K562 (cell line): ENCODE measurements around the gene PRPF38A. TPM values are rescaled to one million over a fixed set of nuclear protein-coding genes. Genes with fewer than 3 reads are reported as not detected.

Experiments used
- ATAC-seq: fragments of 200-7000 bp; cut with Tn5 transposase; 3 replicates; pipeline ENCODE4 v1.9.1; 2020; ENCODE audit warnings: moderate library complexity
- BruUV-seq: library from RNA; stranded (reverse); fragments of 400-500 nt; replicated peaks from 2 replicates; lab custom pipeline; 2021; lab: Mats Ljungman, UMichigan
- CTCF ChIA-PET: fragments of 300-600 bp; formaldehyde crosslinking; extraction: SDS; loops from one replicate; lab custom pipeline; 2021; ENCODE audit warnings: low intra/inter-chr PET ratio; lab: Yijun Ruan, JAX
- POLR2A ChIA-PET: fragments of 300-600, 350-650 bp; sonication (Branson Sonifier 250); formaldehyde crosslinking; extraction: SDS; loops from one replicate; lab custom pipeline; 2021; ENCODE audit warnings: antibody characterized with exemption, inconsistent platforms; lab: Yijun Ruan, JAX
- DNase-seq, 4 experiments: peaks; one replicate each; pipeline versions ENCODE4 v3.0.0 to v3.0.0-alpha.2; 2011 to 2018; ENCODE audit warnings: low spot score in 3 of 4, mixed read lengths in 3 of 4; ENCODE audit errors: extremely low read depth in 1 of 4
- FAIRE-seq: peaks from 2 replicates; lab custom pipeline; 2011; peaks lifted over from hg19 to GRCh38; lab: Jason Lieb, UNC
- H2AFZ ChIP-seq: 2 replicates; pipeline ENCODE4 v1.6.0; 2011; ENCODE audit warnings: low read depth, low read length, control low read depth, inconsistent platforms
- H3K27ac ChIP-seq: fragments of 200-600 bp; 3 replicates; pipeline ENCODE4 v1.8.0; 2011; ENCODE audit warnings: low read depth, mild to moderate bottlenecking, control low read depth, inconsistent platforms, low read length, moderate library complexity, mixed read lengths; ENCODE audit errors: extremely low read depth
- H3K27me3 ChIP-seq, 2 experiments: fragments of 300-600 bp in 1 of 2; 2 replicates in 1 of 2; 3 replicates in 1 of 2; pipeline versions ENCODE4 v1.6.0 to v1.8.0; 2011; ENCODE audit warnings: inconsistent platforms in 2 of 2, low read length in 2 of 2, mild to moderate bottlenecking in 1 of 2, mixed read lengths in 1 of 2, moderate library complexity in 1 of 2; ENCODE audit not compliant: control insufficient read depth in 2 of 2, insufficient read depth in 2 of 2
- H3K36me3 ChIP-seq: fragments of 300-600 bp; 3 replicates; pipeline ENCODE4 v1.8.0; 2011; ENCODE audit warnings: mild to moderate bottlenecking, low read length, inconsistent platforms; ENCODE audit not compliant: control insufficient read depth, insufficient read depth
- H3K4me1 ChIP-seq, 2 experiments: fragments of 200-600 bp in 1 of 2; replicated peaks in 1 of 2; 2 replicates in 1 of 2; 3 replicates in 1 of 2; pipeline versions ENCODE4 v1.5.1 to v1.8.0; 2011; ENCODE audit warnings: inconsistent platforms in 2 of 2, low read length in 2 of 2, mild to moderate bottlenecking in 1 of 2, mixed read lengths in 1 of 2, moderate library complexity in 1 of 2; ENCODE audit not compliant: control insufficient read depth in 2 of 2, insufficient read depth in 2 of 2
- H3K4me2 ChIP-seq: 2 replicates; pipeline ENCODE4 v1.6.1; 2011; ENCODE audit warnings: low read length, control low read depth, inconsistent platforms, mixed read lengths; ENCODE audit not compliant: insufficient read depth
- H3K4me3 ChIP-seq: fragments of 200-600 bp; sonication (generic), shearing (Covaris generic); 2 replicates; pipeline ENCODE4 v1.5.1; 2016; ENCODE audit warnings: control low read depth, inconsistent platforms
- H3K79me2 ChIP-seq: fragments of 200-600 bp; 3 replicates; pipeline ENCODE4 v1.8.0; 2011; ENCODE audit warnings: low read length, inconsistent platforms; ENCODE audit not compliant: control insufficient read depth, insufficient read depth
- H3K9ac ChIP-seq, 2 experiments: 2 replicates each; pipeline versions ENCODE4 v1.6.0 to v1.6.1; 2011; ENCODE audit warnings: low read depth in 2 of 2, low read length in 2 of 2, control low read depth in 1 of 2, inconsistent platforms in 1 of 2, mild to moderate bottlenecking in 1 of 2, mixed read lengths in 1 of 2; ENCODE audit not compliant: insufficient read depth in 1 of 2
- H3K9me1 ChIP-seq: one replicate; pipeline ENCODE4 v1.6.0; 2011; ENCODE audit warnings: inconsistent platforms, mild to moderate bottlenecking, low read length, moderate library complexity; ENCODE audit not compliant: control insufficient read depth, insufficient read depth
- H3K9me3 ChIP-seq: replicated peaks from 2 replicates; pipeline ENCODE4 v1.5.1; 2011; ENCODE audit warnings: low read depth, low read length, inconsistent platforms; ENCODE audit not compliant: control insufficient read depth, insufficient read depth
- H4K20me1 ChIP-seq: replicated peaks from 2 replicates; pipeline ENCODE4 v1.6.1; 2011; ENCODE audit warnings: low read length, inconsistent platforms, mixed read lengths; ENCODE audit not compliant: control insufficient read depth, insufficient read depth
- CBFA2T3 ChIP-seq: fragments of 450-650 bp; IDR thresholded peaks from 2 replicates; pipeline ENCODE4 v1.6.1; 2017
- FOXP1 ChIP-seq: sonication (generic); formaldehyde crosslinking; IDR thresholded peaks from 2 replicates; pipeline ENCODE4 v1.8.0; 2022; ENCODE audit warnings: mild to moderate bottlenecking, missing genetic modification reagents
- HNRNPLL ChIP-seq: fragments of 200-400 bp; formaldehyde crosslinking; IDR thresholded peaks from 2 replicates; pipeline ENCODE4 v1.6.1; 2017; ENCODE audit warnings: low read length, low read depth, mild to moderate bottlenecking; ENCODE audit not compliant: poor library complexity, severe bottlenecking
- L3MBTL2 ChIP-seq: fragments of 450-650 bp; IDR thresholded peaks from 2 replicates; pipeline ENCODE4 v1.6.1; 2016; ENCODE audit warnings: mild to moderate bottlenecking, moderate library complexity
- PCBP1 ChIP-seq: fragments of 200-400 bp; formaldehyde crosslinking; IDR thresholded peaks from 2 replicates; pipeline ENCODE4 v1.6.1; 2018; ENCODE audit warnings: mild to moderate bottlenecking, low read depth, low read length; ENCODE audit not compliant: poor library complexity, severe bottlenecking
- POLR2AphosphoS5 ChIP-seq: IDR thresholded peaks from 2 replicates; pipeline ENCODE4 v1.6.1; 2011; ENCODE audit warnings: mild to moderate bottlenecking, low read depth, low read length, moderate library complexity; ENCODE audit not compliant: control insufficient read depth, insufficient read depth
- SREBF1 ChIP-seq: fragments of 150-350 bp; IDR thresholded peaks from 2 replicates; pipeline ENCODE4 v1.6.1; 2014; ENCODE audit warnings: antibody characterized with exemption, low read depth, low read length, borderline replicate concordance
- TEAD1 ChIP-seq, 2 experiments: fragments of 450-650 bp in 1 of 2; sonication (generic) in 1 of 2; formaldehyde crosslinking; IDR thresholded peaks; 2 replicates each; pipeline versions ENCODE4 v1.4.0 to v1.8.0; 2020 to 2022; ENCODE audit warnings: mild to moderate bottlenecking in 2 of 2, missing genetic modification reagents in 1 of 2
- TEAD4 ChIP-seq, 2 experiments: sonication (generic) in 1 of 2; formaldehyde crosslinking in 1 of 2; IDR thresholded peaks; 2 replicates each; pipeline versions ENCODE4 v1.6.1 to v1.8.0; 2012 to 2022; ENCODE audit warnings: borderline replicate concordance in 1 of 2, inconsistent platforms in 1 of 2, low read length in 1 of 2, mild to moderate bottlenecking in 1 of 2, missing genetic modification reagents in 1 of 2
- ZNF124 ChIP-seq: sonication (generic); formaldehyde crosslinking; IDR thresholded peaks from 2 replicates; pipeline ENCODE4 v1.8.1; 2022; ENCODE audit warnings: missing genetic modification reagents
- ZNF384 ChIP-seq: IDR thresholded peaks from 2 replicates; pipeline ENCODE4 v1.6.1; 2012; ENCODE audit warnings: low read depth, low read length, improper control_type of control experiment
- ZNF507 ChIP-seq: conservative IDR thresholded peaks from 2 replicates; pipeline ENCODE4 v1.6.1; 2017; ENCODE audit warnings: missing genetic modification characterization, missing compliant biosample characterization
- in situ Hi-C: fragments of 300-500 bp; cut with MboI; formaldehyde crosslinking; loops from 4 replicates; pipeline ENCODE4 v1.15.0; 2018; ENCODE audit warnings: inconsistent platforms, mixed read lengths
- intact Hi-C: fragments of 100-400 bp; cut with micrococcal nuclease; formaldehyde crosslinking; loops from 2 replicates; pipeline ENCODE4 v1.14.2; 2022
- polyA plus RNA-seq, 8 experiments: library from polyadenylated mRNA; depleted of rRNA in 4 of 8; stranded (reverse) in 5 of 8; unstranded in 3 of 8; fragments of >200 nt; fragmentation: Nextera tagmentation in 2 of 8; fragmentation: Illumina TruSeq in 1 of 8; extraction: Ambion mirVana in 2 of 8; extraction: Trizol in 1 of 8; gene quantifications; 2 replicates each; pipeline versions ENCODE4 v1.2.1 to v1.2.3, GENCODE V29; 2011 to 2014; ENCODE audit warnings: inconsistent platforms in 1 of 8, missing spikeins in 1 of 8
- total RNA-seq, 7 experiments: library from RNA; depleted of rRNA in 6 of 7; stranded (reverse); fragments of >200 nt in 6 of 7; fragmentation: Illumina TruSeq in 2 of 7; extraction: Trizol in 2 of 7; gene quantifications; 2 replicates each; pipeline versions ENCODE4 v1.2.1 to v1.2.3, GENCODE V29; 2011 to 2021; ENCODE audit warnings: low replicate concordance in 1 of 7
- TF ChIP-seq, protein P1 (sequence below): fragments of 250-450 bp; sonication (Bioruptor Pico); IDR thresholded peaks from 2 replicates; pipeline ENCODE4 v1.9.0; 2021; ENCODE audit warnings: mild to moderate bottlenecking
- TF ChIP-seq, protein P2 (sequence below): IDR thresholded peaks from 2 replicates; pipeline ENCODE4 v1.6.1; 2012; ENCODE audit warnings: low read depth, low read length, improper control_type of control experiment, borderline replicate concordance
- TF ChIP-seq, protein P3 (sequence below): fragments of 450-650 bp; formaldehyde crosslinking; IDR thresholded peaks from 2 replicates; pipeline ENCODE4 v1.4.0; 2020; ENCODE audit warnings: mild to moderate bottlenecking, moderate library complexity

PRPF38A gene
- total and polyA plus RNA-seq, 9 of the 15 experiments (the other 6 are each of a cell fraction or from before 2014, with no cell fraction given) = 53.6 to 198 (median 89.2) TPM

DNA sequence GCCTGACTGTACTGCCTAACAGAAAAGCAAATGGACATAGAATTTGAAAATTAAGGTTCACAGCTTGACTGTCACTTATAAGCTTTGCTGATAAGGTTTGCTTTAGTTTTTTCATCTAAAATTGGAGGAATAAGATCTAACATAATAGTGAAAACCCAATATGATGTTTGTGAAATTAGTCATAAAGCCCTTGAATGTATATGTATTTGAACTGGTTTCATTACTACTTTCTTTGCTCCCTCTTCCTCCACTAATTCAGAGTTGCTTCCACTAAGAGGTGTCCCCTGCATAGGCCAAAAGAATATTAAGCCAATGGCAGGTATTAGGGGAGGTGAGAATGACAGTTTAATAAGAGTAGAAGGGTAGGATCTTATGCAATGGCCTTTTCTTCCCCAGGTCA lies 10.5 kb downstream of the PRPF38A start:
- no peak for FAIRE-seq
- Histone ChIP-seq H3K4me2 (no peak overlapping the region), H3K4me3 (no peak overlapping the region), H3K27ac (no peak overlapping the region), H3K9me3 (no peaks in the 10 kb centered on the region), H3K27me3 (no peaks in the 10 kb centered on the region), H3K36me3 (peaks cover 92% of the 10 kb centered on the region), H3K9me1 (no peaks in the 10 kb centered on the region), H3K4me1 (no peaks in the 10 kb centered on the region), H2AFZ (no peak overlapping the region), H4K20me1 (no peaks in the 10 kb centered on the region), H3K9ac (no peak overlapping the region), H3K79me2 (no peaks in the 10 kb centered on the region)
- in situ Hi-C loops = no loop called here
- ChIA-PET CTCF (no interaction called here), POLR2A (interaction anchor here (0.7 to 7.7 kb wide), 2 partner anchors 8 to 86 kb away, joined by 4 to 58 read pairs; partner anchors contain the start of genes ORC1 and PRPF38A)
- intact Hi-C loops = no loop called here
- BruUV-seq = no TSS peak
- DNase-seq = no peak
- ATAC-seq = no peak
- TF ChIP-seq, protein P1, sequence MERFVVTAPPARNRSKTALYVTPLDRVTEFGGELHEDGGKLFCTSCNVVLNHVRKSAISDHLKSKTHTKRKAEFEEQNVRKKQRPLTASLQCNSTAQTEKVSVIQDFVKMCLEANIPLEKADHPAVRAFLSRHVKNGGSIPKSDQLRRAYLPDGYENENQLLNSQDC (CRISPR knock-in tag) = no peak
- no peak for TF ChIP-seq ZNF507 (tag)
- no peak for TF ChIP-seq TEAD1 (CRISPR knock-in tag; IDR thresholded peaks at IDR 0.05)
- TF ChIP-seq, protein P2, sequence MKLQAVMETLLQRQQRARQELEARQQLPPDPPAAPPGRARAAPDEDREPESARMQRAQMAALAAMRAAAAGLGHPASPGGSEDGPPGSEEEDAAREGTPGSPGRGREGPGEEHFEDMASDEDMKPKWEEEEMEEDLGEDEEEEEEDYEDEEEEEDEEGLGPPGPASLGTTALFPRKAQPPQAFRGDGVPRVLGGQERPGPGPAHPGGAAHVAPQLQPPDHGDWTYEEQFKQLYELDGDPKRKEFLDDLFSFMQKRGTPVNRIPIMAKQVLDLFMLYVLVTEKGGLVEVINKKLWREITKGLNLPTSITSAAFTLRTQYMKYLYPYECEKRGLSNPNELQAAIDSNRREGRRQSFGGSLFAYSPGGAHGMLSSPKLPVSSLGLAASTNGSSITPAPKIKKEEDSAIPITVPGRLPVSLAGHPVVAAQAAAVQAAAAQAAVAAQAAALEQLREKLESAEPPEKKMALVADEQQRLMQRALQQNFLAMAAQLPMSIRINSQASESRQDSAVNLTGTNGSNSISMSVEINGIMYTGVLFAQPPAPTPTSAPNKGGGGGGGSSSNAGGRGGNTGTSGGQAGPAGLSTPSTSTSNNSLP = no peak
- TF ChIP-seq, protein P3, sequence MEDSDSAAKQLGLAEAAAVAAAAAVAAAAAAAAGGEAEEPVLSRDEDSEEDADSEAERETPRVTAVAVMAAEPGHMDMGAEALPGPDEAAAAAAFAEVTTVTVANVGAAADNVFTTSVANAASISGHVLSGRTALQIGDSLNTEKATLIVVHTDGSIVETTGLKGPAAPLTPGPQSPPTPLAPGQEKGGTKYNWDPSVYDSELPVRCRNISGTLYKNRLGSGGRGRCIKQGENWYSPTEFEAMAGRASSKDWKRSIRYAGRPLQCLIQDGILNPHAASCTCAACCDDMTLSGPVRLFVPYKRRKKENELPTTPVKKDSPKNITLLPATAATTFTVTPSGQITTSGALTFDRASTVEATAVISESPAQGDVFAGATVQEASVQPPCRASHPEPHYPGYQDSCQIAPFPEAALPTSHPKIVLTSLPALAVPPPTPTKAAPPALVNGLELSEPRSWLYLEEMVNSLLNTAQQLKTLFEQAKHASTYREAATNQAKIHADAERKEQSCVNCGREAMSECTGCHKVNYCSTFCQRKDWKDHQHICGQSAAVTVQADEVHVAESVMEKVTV (CRISPR knock-in tag) = no peak
- TF ChIP-seq SREBF1 = no peak
- no peak for TF ChIP-seq L3MBTL2
- TF ChIP-seq TEAD4 (IDR thresholded peaks at IDR 0.05; ENCODE audit: low read length) = no peak
- no peak for TF ChIP-seq TEAD4 (CRISPR knock-in tag; IDR thresholded peaks at IDR 0.05; ENCODE audit: borderline replicate concordance)
- TF ChIP-seq ZNF384 = no peak
- TF ChIP-seq POLR2AphosphoS5 = no peak
- no peak for TF ChIP-seq CBFA2T3
- TF ChIP-seq PCBP1 = no peak
- TF ChIP-seq FOXP1 (CRISPR knock-in tag) = no peak
- TF ChIP-seq ZNF124 (CRISPR knock-in tag) = no peak
- TF ChIP-seq HNRNPLL = no peak
